Lung (tissue), 12 donors: Measurements from ENCODE around the gene COG4. TPM values are rescaled to one million over a fixed set of nuclear protein-coding genes. Genes with fewer than 3 reads are reported as not detected.
A peak's percentile ranks its signal among the peaks of the same experiment; 100 is the strongest.

Source experiments
- ATAC-seq: fragments of 200-7000 bp; cut with Tn5 transposase; one replicate; pipeline ENCODE4 v1.9.1; 2020; ENCODE audit warnings: moderate number of reproducible peaks; ENCODE audit not compliant: insufficient read depth, low FRiP score
- DNase-seq, 3 donors: peaks; one replicate each; pipeline ENCODE4 v3.0.0-alpha.2; 2013 to 2017
- H3K27ac ChIP-seq, 2 donors: one replicate each; pipeline ENCODE4 v1.5.1; 2013; ENCODE audit warnings: mild to moderate bottlenecking in 2 of 2, moderate library complexity in 2 of 2, control low read depth in 1 of 2, inconsistent platforms in 1 of 2, low read depth in 1 of 2, low read length in 1 of 2
- H3K27me3 ChIP-seq, 3 donors: one replicate each; pipeline ENCODE4 v1.5.1; 2013; ENCODE audit warnings: low read length in 2 of 3; ENCODE audit not compliant: control insufficient read depth in 3 of 3, insufficient read depth in 3 of 3
- H3K36me3 ChIP-seq, 4 donors: one replicate each; pipeline ENCODE4 v1.5.1; 2013; ENCODE audit warnings: low read length in 4 of 4, mild to moderate bottlenecking in 1 of 4, moderate library complexity in 1 of 4; ENCODE audit not compliant: control insufficient read depth in 4 of 4, insufficient read depth in 4 of 4
- H3K4me1 ChIP-seq, 5 donors: one replicate each; pipeline ENCODE4 v1.5.1; 2013; ENCODE audit warnings: low read length in 5 of 5, mild to moderate bottlenecking in 2 of 5, moderate library complexity in 1 of 5; ENCODE audit not compliant: control insufficient read depth in 5 of 5, insufficient read depth in 5 of 5
- H3K4me3 ChIP-seq: one replicate; pipeline ENCODE4 v1.5.1; 2013; ENCODE audit warnings: mild to moderate bottlenecking, control low read depth, moderate library complexity
- H3K9ac ChIP-seq, 2 donors: one replicate each; pipeline ENCODE4 v1.5.1; 2013; ENCODE audit warnings: low read length in 2 of 2, control low read depth in 1 of 2; ENCODE audit not compliant: insufficient read depth in 1 of 2
- H3K9me3 ChIP-seq, 4 donors: one replicate each; pipeline ENCODE4 v1.5.1; 2013; ENCODE audit warnings: low read length in 3 of 4, mild to moderate bottlenecking in 1 of 4, moderate library complexity in 1 of 4; ENCODE audit not compliant: control insufficient read depth in 4 of 4, insufficient read depth in 3 of 4
- CTCF ChIP-seq: IDR thresholded peaks from 2 replicates; pipeline ENCODE4 v1.5.1; 2012; ENCODE audit warnings: mild to moderate bottlenecking; ENCODE audit errors: control extremely low read depth, extremely low read depth
- WGBS, 2 donors: extraction: QIAGEN DNeasy Blood & Tissue Kit; methylation state at CpG; one replicate each; pipeline ENCODE4 v1.1.7; 2013; 5-methylcytosine and 5-hydroxymethylcytosine counted together
- polyA plus RNA-seq, 2 donors: library from polyadenylated mRNA; stranded (reverse); fragments of 200-250 nt; gene quantifications; one replicate each; pipeline ENCODE4 v1.2.1, GENCODE V29; 2013
- total RNA-seq, 2 donors: library from RNA; depleted of rRNA in 1 of 2; stranded (reverse); fragments of >200 nt in 1 of 2; gene quantifications; one replicate each; pipeline ENCODE4 v1.2.1, GENCODE V29; 2014 to 2021
- donor health status: control.
- donor health status: control.
- donor health status: Bipolar disorder and iron deficiency.
- donor health status: healthy.
- donor health status: DM: yes; HTN: yes; CAD: no.

The COG4 gene
- total and polyA plus RNA-seq, 4 donors: 29.3 to 65.8 (median 39.4) TPM

- DNase-seq (no peak), ATAC-seq (no peak)
- Histone ChIP-seq H3K36me3 (peaks cover 1 to 29% (median 3%) of the 10 kb centered on the region in 4 donors), H3K9ac (no peak overlapping the region), H3K9me3 (no peaks in the 10 kb centered on the region), H3K4me3 (no peak overlapping the region), H3K4me1 (peaks cover 0 to 5% (median 0%) of the 10 kb centered on the region in 5 donors), H3K27me3 (no peaks in the 10 kb centered on the region), H3K27ac (no peak overlapping the region)
- TF ChIP-seq CTCF: no peak
- 89 to 93% methylated on average over 16 of the region's 16 CpGs for WGBS, 2 donors
These were observed 54.4 kb downstream of the COG4 start for GRCh38 chr16:70468776-70469525.

GRCh38 chr16:70467608-70468007, 55.7 kb downstream of the COG4 start:
- ATAC-seq: no peak
- Histone ChIP-seq H3K4me3 (no peak overlapping the region), H3K4me1 (peaks cover 0 to 5% (median 0%) of the 10 kb centered on the region in 5 donors), H3K27ac (no peak overlapping the region), H3K9me3 (no peaks in the 10 kb centered on the region), H3K27me3 (no peaks in the 10 kb centered on the region), H3K36me3 (peaks cover 3 to 30% (median 4%) of the 10 kb centered on the region in 4 donors), H3K9ac (no peak overlapping the region)
- TF ChIP-seq CTCF: no peak
- DNase-seq: no peak
- 94% methylated on average over 8 of the region's 8 CpGs for WGBS, 2 donors

GRCh38 chr16:70467113-70467512, 56.2 kb downstream of the COG4 start:
- Histone ChIP-seq H3K4me3 (no peak overlapping the region), H3K27me3 (no peaks in the 10 kb centered on the region), H3K9me3 (no peaks in the 10 kb centered on the region), H3K4me1 (peaks cover 0 to 5% (median 0%) of the 10 kb centered on the region in 5 donors), H3K36me3 (peaks cover under 1 to 27% (median 4%) of the 10 kb centered on the region in 4 donors), H3K27ac (no peak overlapping the region), H3K9ac (no peak overlapping the region)
- DNase-seq (no peak), ATAC-seq (no peak)
- no peak for TF ChIP-seq CTCF
- 95 to 96% methylated on average over 11 of the region's 11 CpGs for WGBS, 2 donors

- WGBS, 2 donors: 92 to 98% methylated on average over 7 of the region's 7 CpGs
- DNase-seq (peak; percentile 50 to 57 (median 55)), ATAC-seq (no peak)
- H3K9ac ChIP-seq: no peak overlapping the region
- H3K36me3 ChIP-seq: peaks cover 0 to 28% (median 4%) of the 10 kb centered on the region in 4 donors
- H3K9me3 ChIP-seq: no peaks in the 10 kb centered on the region
- no peaks in the 10 kb centered on the region for H3K27me3 ChIP-seq
- peaks cover 0 to 5% (median 0%) of the 10 kb centered on the region in 5 donors for H3K4me1 ChIP-seq
- no peak overlapping the region for H3K4me3 ChIP-seq
- H3K27ac ChIP-seq: no peak overlapping the region
- TF ChIP-seq CTCF: no peak
These were observed 56.6 kb downstream of the COG4 start for GRCh38 chr16:70466805-70467076.
